Skin of body (tissue), 2 donors: ENCODE measurements around the gene GPR146. TPM values are rescaled to one million over a fixed set of nuclear protein-coding genes. Genes with fewer than 3 reads are reported as not detected.

Source experiments
- DNase-seq: peaks from one replicate; lab custom pipeline; 2025; lab: John Stamatoyannopoulos, UW
- total RNA-seq: library from RNA; depleted of rRNA; stranded (reverse); fragments of >200 nt; gene quantifications from one replicate; pipeline ENCODE4 v1.2.3, GENCODE V29; 2014

GPR146 gene
- total RNA-seq, 1 donor from 2014 or later, result 9.3 TPM

DNA sequence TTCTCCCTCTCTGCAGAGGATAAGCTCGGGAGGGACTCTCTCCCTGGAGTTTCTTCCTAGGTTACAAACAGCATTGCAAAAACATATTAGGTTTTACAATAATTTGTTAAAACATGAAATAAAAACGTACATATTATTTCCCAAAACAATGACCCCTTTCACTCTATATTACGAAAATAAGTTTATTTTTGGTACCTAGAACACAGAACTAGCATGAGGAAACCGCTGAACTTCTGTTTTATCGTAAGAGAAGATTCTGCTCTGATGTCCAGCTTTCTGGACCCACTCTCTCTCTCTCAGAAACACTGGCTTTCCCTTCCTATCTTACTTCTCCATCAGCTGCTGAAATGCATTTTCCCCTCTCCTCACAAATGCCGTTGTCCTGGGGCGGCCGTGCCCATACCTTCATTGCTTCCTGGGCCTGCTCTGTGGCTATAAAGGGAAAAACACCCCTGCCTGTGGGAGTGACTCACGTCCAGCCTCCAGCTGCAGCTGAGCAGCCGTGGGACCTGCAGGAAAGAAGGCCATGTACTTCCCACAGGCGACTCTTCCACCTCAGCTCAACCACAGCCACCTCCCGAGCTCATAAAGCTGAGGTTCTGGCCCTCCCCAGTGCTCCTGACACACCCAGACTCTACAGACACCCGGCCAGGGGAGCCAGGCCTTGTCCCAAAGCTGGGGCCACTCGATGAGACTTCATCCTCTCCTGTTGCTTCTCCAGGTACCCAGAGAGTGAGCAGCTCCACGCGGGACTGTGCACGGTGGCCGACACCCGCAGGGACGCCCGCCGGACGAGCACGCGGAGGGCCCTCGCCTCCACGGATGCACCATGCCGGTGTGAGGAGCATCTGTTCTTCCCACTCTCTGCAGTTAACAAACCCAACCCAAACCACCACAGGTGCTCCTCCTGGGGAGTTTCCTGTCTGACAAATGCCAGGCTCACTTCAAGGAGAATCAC, 46.6 kb downstream of the GPR146 start:
- no peak for DNase-seq

DNA sequence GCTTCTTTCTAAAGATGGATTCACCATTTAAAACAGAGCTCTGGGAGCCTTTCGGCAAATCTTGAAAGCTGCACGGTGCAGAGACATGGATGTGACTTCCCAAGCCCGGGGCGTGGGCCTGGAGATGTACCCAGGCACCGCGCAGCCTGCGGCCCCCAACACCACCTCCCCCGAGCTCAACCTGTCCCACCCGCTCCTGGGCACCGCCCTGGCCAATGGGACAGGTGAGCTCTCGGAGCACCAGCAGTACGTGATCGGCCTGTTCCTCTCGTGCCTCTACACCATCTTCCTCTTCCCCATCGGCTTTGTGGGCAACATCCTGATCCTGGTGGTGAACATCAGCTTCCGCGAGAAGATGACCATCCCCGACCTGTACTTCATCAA, 47.3 kb downstream of the GPR146 start:
- no peak for DNase-seq

- DNase-seq, result no peak
Measured at GRCh38 chr7:1092161-1092632, 47.9 kb downstream of the GPR146 start.

DNA sequence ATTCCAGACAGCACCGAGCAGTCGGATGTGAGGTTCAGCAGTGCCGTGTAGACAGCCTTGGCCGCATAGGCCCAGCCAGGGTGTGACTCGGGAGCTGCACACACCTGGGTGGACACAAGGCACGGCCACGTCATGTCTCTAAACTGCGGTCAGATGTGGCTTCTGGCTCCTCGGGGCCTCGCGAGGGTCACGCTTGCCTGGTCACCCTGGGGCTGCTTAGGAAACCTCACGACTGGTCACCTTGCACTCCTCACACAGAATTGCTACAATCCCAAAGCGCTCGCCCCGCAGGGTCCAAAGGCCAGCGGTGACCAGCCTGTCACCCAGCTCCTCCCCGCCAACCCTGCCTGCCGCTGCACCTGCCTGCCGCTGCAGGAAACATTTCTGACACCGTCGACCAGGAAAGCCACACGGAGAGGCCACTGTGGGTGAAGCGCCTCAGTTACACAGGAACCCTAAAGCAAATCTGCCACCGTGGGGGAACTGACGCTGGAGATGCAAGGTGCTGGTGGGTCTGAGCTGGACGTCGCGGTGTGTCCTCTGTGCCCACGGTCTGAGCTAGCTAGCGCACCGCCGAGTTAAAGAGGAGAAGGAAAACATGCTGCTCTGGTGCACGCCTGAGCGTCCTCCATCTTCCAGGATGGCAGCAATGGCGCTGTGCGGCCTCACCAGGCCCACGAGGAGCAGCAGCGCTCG, 48.6 kb downstream of the GPR146 start:
- no peak for DNase-seq

DNA sequence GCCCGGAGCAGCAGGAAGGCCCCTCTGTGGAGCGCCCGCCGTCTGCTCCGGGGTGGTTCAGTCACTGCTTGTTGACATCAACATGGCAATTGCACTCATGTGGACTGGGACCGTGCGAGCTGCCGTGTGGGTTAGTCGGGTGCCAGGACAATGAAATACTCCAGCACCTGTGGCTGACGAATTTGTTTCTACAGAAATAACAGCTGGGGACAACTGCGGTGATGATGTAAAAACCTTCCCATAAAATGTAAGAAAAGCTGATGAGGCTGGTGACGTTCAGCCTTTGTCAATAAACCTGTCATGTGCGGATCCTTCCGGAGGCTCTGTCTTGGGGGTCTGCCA, 49.1 kb downstream of the GPR146 start:
- DNase-seq, result no peak

DNA sequence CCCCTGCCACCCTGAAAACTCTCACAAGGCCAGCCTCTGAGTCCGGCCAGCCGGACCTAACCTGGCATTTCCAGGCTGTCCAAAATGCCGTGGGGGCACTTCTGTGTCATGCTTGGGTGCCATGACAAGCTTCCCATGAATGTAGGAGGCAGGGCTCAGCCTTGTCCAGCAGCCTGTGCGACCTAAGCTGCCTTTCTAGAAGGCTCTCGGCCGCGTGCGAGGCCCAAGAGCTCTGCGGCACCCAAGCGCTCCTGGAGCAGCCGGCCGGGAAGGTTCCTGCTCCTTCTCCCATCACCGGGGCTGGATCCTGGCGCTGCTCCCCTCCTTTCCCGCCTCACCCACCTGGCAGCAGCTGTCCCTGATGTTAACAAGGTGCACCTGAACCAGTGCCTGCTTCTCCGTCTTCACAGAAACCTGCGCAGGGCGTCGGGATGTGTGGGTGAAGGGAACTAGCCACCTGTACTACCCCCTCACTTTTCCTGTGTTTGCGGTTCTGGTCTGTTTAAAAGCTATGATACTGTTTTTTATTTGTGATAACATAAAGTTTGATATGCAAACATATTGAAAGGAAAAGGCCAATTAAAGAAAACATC, 49.7 kb downstream of the GPR146 start:
- no peak for DNase-seq

DNA sequence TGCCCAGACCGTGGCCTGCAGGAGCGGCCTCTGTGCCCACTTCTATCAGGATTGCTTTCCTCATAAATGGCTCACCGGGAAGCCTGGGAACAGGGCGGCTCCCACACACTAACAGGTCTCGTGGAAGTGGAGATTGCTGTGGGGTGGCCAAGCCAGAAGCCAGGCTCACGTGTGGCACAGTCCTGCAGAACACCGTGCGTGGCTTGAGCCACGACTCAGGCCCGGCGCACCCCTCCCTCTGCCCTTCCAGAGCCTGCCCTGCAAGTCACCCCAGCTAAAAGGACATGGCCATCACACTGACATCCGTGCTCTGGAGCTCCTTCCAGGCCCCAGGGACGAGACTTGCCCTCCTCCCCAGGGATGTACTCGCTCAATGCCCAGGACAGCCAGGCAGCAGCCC, 50.5 kb downstream of the GPR146 start:
- DNase-seq, result no peak

DNA sequence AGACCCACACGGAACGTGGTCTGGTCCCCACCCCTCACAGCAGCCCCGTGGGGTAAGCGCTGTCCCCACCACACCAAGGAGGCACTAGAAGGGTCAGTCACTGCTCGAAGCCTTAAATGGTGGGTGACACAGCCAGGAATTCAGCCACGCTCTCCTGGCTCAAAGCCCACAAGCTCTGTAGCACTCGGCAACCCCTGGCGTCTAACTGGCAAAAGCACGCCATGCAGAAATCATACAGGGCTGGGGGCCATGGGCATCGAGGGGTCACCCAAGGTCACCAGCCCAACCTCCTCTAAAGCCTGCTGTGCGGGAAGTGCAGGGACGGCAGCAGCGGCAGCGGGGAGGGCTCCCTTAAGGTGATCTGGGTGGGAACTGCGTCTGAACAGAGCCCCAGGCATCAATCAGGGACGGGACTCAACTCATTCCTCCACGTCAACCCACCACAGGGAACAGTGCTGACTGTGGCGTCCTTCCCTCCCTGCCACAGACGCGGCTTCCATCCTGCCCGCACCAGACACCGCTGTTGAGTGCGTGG, 51.3 kb downstream of the GPR146 start:
- DNase-seq, result no peak

DNA sequence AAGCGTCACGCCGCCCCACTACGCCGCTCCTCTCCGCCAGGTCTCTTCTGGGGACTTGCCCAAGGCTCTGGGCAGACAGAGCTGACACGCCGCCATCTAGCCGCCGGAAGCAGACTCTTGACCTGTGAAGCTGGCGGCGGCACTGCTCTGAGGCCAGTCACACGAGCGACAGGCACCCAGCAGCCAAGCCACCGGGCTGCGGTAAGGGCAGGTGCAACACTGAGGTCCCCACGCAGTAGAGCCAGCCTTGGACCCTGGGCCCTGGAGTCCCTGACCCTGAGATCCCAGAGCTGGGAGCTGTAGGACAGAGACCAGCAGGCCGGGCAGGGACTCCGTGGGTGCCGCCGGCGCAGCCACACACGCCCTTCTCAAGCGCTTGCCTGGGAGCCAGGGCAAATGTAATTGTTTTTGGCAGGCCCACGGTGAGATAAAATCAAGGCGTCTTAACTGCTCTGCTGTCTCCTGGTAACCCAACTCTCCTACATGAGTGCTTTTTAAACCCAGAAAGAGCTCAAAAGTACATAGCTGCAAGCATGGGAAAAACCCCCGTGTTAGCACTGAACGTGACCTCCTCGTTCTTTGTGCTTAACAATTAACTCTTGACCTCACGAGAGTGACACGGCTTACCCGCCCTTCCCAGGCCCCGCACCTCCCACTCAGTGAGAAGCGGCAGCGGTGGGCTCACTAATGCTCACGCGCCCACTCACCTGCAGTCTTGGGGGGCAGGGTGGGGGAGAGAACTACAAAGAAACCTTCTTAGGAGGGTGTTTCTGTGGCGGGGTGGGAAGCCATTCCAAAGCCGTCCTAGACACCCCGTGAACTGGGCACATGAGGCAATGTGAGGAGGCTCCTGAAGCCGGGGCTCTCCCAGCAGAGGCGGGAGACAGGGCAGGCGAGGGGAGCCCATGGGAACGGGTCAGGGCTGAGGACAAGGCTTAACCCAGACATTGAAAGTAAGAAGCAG, 52.1 kb downstream of the GPR146 start:
- DNase-seq, result no peak

GRCh38 chr7:1097120-1097504, 52.8 kb downstream of the GPR146 start:
- DNase-seq, result no peak

GRCh38 chr7:1098243-1099153, 54.2 kb downstream of the GPR146 start:
- DNase-seq, result no peak

GRCh38 chr7:1099154-1099542, 54.8 kb downstream of the GPR146 start:
- DNase-seq, result no peak

DNA sequence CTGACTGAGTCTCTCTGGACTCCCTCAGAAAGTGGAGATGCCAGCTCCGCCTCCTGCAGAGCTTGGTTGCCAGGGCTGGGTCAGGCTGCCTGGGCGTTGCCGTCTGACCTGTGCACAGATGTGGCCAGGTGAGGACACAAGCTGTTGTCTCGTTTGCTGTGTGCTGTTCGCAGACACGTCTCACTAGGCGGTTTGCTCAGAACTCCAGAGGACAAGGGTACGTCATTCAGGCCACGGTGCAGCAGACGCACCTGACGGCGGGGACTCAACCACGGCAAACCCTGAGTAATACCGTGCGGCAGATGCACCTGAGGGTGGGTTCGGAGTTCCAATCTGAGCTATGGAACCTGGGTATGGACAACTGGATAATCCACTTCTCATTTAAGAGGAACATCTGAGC, 55.3 kb downstream of the GPR146 start:
- DNase-seq, result no peak

DNA sequence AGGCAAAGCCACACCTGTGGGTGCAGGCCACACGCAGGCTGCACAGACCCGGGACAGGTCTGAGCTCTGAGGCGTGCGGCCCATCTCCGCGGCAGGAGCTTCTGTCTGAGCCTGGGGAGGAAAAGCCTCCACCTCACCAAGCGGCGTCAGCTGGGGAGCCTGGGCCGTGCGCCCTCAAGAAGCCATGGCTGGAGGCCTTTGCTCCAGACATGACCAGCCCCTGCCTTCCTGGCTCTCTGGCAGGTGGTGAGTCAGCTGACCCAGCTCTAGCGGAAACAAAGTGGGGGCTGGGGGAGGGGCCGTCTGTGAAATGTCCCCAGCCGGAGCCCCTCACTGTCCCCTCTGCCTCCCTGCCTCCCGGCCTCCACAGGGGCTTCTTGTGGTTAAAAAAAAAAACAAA, 56.0 kb downstream of the GPR146 start:
- DNase-seq, result no peak

GRCh38 chr7:1100834-1101562, 56.7 kb downstream of the GPR146 start:
- DNase-seq, result no peak

GRCh38 chr7:1101563-1102431, 57.5 kb downstream of the GPR146 start:
- DNase-seq, result no peak

DNA sequence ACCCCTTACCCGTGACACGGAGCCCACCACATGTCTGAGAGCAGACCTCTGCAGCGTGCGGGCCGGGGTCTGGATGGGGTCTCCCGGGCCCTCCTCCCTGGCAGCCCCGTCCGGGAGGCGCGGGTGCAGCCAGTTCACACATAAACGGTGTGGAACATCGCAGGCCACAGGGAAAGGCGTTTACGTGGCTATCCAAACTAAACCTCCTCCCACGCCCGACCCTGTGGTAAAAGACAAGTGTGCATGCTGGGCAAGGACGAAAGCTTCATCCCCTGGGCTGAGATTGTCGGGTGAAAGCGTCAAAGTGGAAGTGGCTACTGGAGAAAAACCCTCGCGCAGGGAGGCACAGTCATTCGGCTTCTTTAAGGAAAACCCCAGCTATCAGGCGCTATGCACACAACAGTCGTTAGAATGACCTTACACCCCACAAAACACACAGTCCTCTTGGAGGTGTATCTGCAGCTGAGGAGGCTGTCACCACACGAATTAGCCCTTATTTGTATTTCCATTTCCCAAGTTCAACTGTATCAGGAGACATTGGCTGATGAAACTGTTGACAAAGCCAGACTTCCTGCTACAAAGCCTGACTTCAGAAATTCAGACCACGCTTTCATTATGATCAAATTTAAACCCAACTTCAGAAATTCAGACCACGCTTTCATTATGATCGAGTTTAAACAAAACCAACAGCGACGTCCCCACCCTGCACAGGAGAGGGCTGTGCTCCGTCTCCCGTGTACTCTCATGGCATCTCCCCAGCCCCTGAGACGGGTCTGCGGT, 58.9 kb downstream of the GPR146 start:
- DNase-seq, result no peak
